Caco-2 (cell line): ENCODE data around the gene UBE2E2. TPM values are rescaled to one million over a fixed set of nuclear protein-coding genes. Genes with fewer than 3 reads are reported as not detected.

Source experiments
- BruUV-seq: library from RNA; stranded (reverse); fragments of 400-500 nt; replicated peaks from 2 replicates; lab custom pipeline; 2021; lab: Mats Ljungman, UMichigan
- CTCF ChIA-PET: fragments of 300-600 bp; sonication (Branson Sonifier 250); formaldehyde crosslinking; loops from one replicate; lab custom pipeline; 2022; ENCODE audit warnings: antibody characterized with exemption; lab: Charles Lee
- POLR2A ChIA-PET: fragments of 300-600 bp; sonication (Branson Sonifier 250); formaldehyde crosslinking; loops from one replicate; lab custom pipeline; 2022; ENCODE audit warnings: antibody characterized with exemption; lab: Charles Lee
- DNase-seq, 2 experiments: peaks; one replicate each; pipeline versions ENCODE4 v3.0.0 to v3.0.0-alpha.2; 2020 to 2022
- H3K27me3 ChIP-seq: replicated peaks from 2 replicates; pipeline ENCODE4 v1.6.0; 2011; ENCODE audit warnings: low read length; ENCODE audit not compliant: control insufficient read depth, insufficient read depth
- H3K36me3 ChIP-seq: 2 replicates; pipeline ENCODE4 v1.5.1; 2011; ENCODE audit warnings: low read length; ENCODE audit not compliant: control insufficient read depth, insufficient read depth
- H3K4me1 ChIP-seq: fragments of 250-450 bp; sonication (Bioruptor Pico); 2 replicates; pipeline ENCODE4 v1.5.1; 2020; ENCODE audit warnings: mild to moderate bottlenecking
- H3K4me3 ChIP-seq: 2 replicates; pipeline ENCODE4 v1.5.1; 2011; ENCODE audit warnings: low read depth, mild to moderate bottlenecking, control low read depth, low read length
- H3K9me3 ChIP-seq: fragments of 250-450 bp; sonication (Bioruptor Pico); 2 replicates; pipeline ENCODE4 v1.5.1; 2020; ENCODE audit warnings: mild to moderate bottlenecking, moderate library complexity
- H3K27ac Mint-ChIP-seq: one replicate; pipeline ENCODE4 v1.8.0; 2022; ENCODE audit warnings: mixed read lengths; ENCODE audit not compliant: unreplicated experiment
- H3K27me3 Mint-ChIP-seq: one replicate; pipeline ENCODE4 v1.8.0; 2022; ENCODE audit warnings: mixed read lengths; ENCODE audit not compliant: insufficient read depth, unreplicated experiment
- H3K36me3 Mint-ChIP-seq: one replicate; pipeline ENCODE4 v1.8.0; 2022; ENCODE audit warnings: mild to moderate bottlenecking, mixed read lengths; ENCODE audit not compliant: insufficient read depth, unreplicated experiment
- H3K4me1 Mint-ChIP-seq: one replicate; pipeline ENCODE4 v1.8.0; 2022; ENCODE audit warnings: low read depth, mixed read lengths; ENCODE audit not compliant: unreplicated experiment
- H3K4me3 Mint-ChIP-seq: one replicate; pipeline ENCODE4 v1.8.0; 2022; ENCODE audit warnings: mild to moderate bottlenecking, moderate library complexity, mixed read lengths; ENCODE audit not compliant: unreplicated experiment
- H3K9me3 Mint-ChIP-seq: one replicate; pipeline ENCODE4 v1.8.0; 2022; ENCODE audit warnings: mixed read lengths; ENCODE audit not compliant: unreplicated experiment
- CTCF ChIP-seq, 2 experiments: fragments of 200-600 bp in 1 of 2; IDR thresholded peaks; 1 replicate in 1 of 2; 2 replicates in 1 of 2; pipeline versions ENCODE4 v1.5.1 to v1.8.0; 2011 to 2022; ENCODE audit warnings: antibody characterized with exemption in 1 of 2, control low read depth in 1 of 2, inconsistent platforms in 1 of 2, low read depth in 1 of 2, low read length in 1 of 2, mild to moderate bottlenecking in 1 of 2, moderate library complexity in 1 of 2; ENCODE audit not compliant: insufficient read depth in 1 of 2, severe bottlenecking in 1 of 2, unreplicated experiment in 1 of 2
- intact Hi-C: fragments of 100-400 bp; cut with micrococcal nuclease; formaldehyde crosslinking; loops from one replicate; pipeline ENCODE4 v1.10.0; 2022; ENCODE audit not compliant: unreplicated experiment
- total RNA-seq: library from RNA; stranded (reverse); gene quantifications from 2 replicates; pipeline ENCODE4 v1.2.3, GENCODE V29; 2022

The UBE2E2 gene
- total RNA-seq, 1 experiment from 2014 or later: 83.8 TPM

GRCh38 chr3:23576379-23576959 is 373.3 kb downstream of the UBE2E2 start:
- CTCF ChIA-PET: no interaction called here
- TF ChIP-seq CTCF (IDR thresholded peaks at IDR 0.05; ENCODE audit: insufficient read depth in 1 of 2, low read depth in 1 of 2, low read length in 1 of 2, severe bottlenecking in 1 of 2, unreplicated experiment in 1 of 2): no peak
- Mint-ChIP-seq H3K36me3 (no peaks in the 10 kb centered on the region), H3K4me1 (peaks cover 13% of the 10 kb centered on the region), H3K27ac (no peak overlapping the region), H3K4me3 (no peak overlapping the region), H3K27me3 (no peaks in the 10 kb centered on the region), H3K9me3 (no peaks in the 10 kb centered on the region)
- Histone ChIP-seq H3K4me3 (no peak overlapping the region), H3K36me3 (no peaks in the 10 kb centered on the region), H3K4me1 (no peaks in the 10 kb centered on the region), H3K9me3 (no peaks in the 10 kb centered on the region), H3K27me3 (no peaks in the 10 kb centered on the region)
- POLR2A ChIA-PET: no interaction called here
- no peak for DNase-seq
- intact Hi-C loops: no loop called here
- BruUV-seq: no TSS peak

DNA sequence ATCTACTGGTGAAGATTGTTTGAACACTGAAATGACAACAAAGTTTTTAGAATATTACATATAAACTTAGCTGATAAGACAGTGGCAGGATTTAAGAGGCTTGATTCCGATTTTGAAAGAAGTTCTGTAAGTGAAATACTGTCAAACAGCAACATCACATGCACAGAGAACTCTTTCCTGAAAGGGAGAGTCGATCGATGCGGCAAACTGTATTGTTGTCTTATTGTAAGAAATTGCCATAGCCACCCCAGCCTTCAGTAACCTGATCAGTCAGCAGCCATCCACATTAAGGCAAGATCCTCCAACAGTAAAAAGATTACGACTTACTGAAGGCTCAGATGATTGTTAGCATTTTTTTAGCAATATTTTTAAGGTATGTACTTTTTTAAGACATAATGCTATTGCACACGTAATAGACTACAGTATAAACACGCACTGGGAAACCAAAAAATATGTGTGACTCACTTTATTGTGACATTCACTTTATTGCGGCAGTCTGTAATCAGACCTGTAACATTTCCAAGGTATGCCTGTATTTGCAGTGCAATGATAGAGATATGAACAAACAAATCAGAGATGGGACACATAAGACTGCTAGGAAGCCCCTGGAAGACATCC is 377.1 kb downstream of the UBE2E2 start:
- Mint-ChIP-seq H3K4me3 (no peak overlapping the region), H3K36me3 (no peaks in the 10 kb centered on the region), H3K9me3 (peaks cover 12% of the 10 kb centered on the region), H3K27ac (no peak overlapping the region), H3K27me3 (no peaks in the 10 kb centered on the region), H3K4me1 (peaks cover 13% of the 10 kb centered on the region)
- Histone ChIP-seq H3K27me3 (no peaks in the 10 kb centered on the region), H3K4me3 (no peak overlapping the region), H3K36me3 (no peaks in the 10 kb centered on the region), H3K4me1 (no peaks in the 10 kb centered on the region), H3K9me3 (no peaks in the 10 kb centered on the region; the same call in 1 of the 2 replicates)
- no peak for TF ChIP-seq CTCF (IDR thresholded peaks at IDR 0.05; ENCODE audit: insufficient read depth in 1 of 2, low read depth in 1 of 2, low read length in 1 of 2, severe bottlenecking in 1 of 2, unreplicated experiment in 1 of 2)
- POLR2A ChIA-PET: no interaction called here
- CTCF ChIA-PET: no interaction called here
- DNase-seq: peak in 1 of 2 experiments; percentile 8
- intact Hi-C loops: no loop called here
- BruUV-seq: no TSS peak

DNA sequence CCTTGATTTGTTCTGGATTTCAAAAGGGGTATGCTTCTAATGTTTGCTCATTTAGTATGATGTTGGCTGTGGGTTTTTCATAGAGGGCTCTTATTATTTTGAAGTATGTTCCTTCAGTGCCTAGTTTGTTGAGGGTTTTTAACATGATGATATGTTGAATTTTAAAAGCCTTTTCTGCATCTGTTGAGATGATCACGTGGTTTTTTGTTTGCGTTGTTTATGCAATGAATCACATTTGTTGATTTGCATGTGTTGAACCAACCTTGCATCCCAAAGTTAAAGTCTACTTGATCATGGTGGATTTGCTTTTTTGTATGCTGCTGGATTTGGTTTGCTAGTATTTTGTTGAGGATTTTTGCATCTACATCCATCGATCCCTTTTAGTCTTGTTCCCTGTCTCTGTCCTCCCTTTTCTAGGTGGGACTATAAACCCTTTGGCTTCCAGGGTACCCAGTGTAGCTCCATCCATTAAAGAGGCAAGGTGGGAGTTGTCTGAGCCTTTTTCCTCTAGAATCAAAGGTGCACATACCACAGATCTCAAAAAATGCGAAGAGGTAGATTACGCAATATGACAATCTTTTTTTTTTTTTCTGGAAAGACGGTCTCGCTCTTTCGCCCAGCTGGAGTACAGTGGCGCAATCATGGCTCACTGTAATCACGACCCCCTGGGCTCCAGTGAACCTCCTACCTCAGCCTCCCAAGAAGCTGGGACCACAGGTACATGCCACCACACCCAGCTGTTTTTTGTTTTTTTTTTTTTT is 381.0 kb downstream of the UBE2E2 start:
- Mint-ChIP-seq H3K9me3 (peaks cover 12% of the 10 kb centered on the region), H3K27me3 (no peaks in the 10 kb centered on the region), H3K4me1 (peaks cover 13% of the 10 kb centered on the region), H3K4me3 (no peak overlapping the region), H3K36me3 (no peaks in the 10 kb centered on the region), H3K27ac (no peak overlapping the region)
- intact Hi-C loops: no loop called here
- Histone ChIP-seq H3K27me3 (no peaks in the 10 kb centered on the region), H3K4me1 (no peaks in the 10 kb centered on the region), H3K36me3 (no peaks in the 10 kb centered on the region), H3K9me3 (no peaks in the 10 kb centered on the region; the same call in 1 of the 2 replicates), H3K4me3 (no peak overlapping the region)
- POLR2A ChIA-PET: no interaction called here
- BruUV-seq: no TSS peak
- CTCF ChIA-PET: interaction anchor here (0.6 kb wide), 1 partner anchor 99 kb away, joined by 7 read pairs; no protein-coding TSS in a partner anchor
- no peak for DNase-seq
- TF ChIP-seq CTCF (IDR thresholded peaks at IDR 0.05; ENCODE audit: insufficient read depth in 1 of 2, low read depth in 1 of 2, low read length in 1 of 2, severe bottlenecking in 1 of 2, unreplicated experiment in 1 of 2): no peak
